ENCODE data around the gene LYRM4. TPM values are rescaled to one million over a fixed set of nuclear protein-coding genes. Genes with fewer than 3 reads are reported as not detected.

The LYRM4 gene
- total RNA-seq, 1 experiment from 2014 or later = 37.0 TPM

GRCh38 chr6:5277589-5277988, 16.8 kb upstream of the LYRM4 start:
- Histone ChIP-seq H3K9me2 (ENCODE audit: insufficient read depth) (no peaks in the 10 kb centered on the region), H4K20me1 (ENCODE audit: insufficient read depth) (0 out of 2 replicates have a peak, but pooled peaks cover 5% of the 10 kb centered on the region), H3K9me3 (ENCODE audit: insufficient read depth, low read depth) (no peaks in the 10 kb centered on the region), H3K4me3 (no peak overlapping the region), H3K27me3 (ENCODE audit: insufficient read depth, low read depth) (no peaks in the 10 kb centered on the region), H3K79me2 (ENCODE audit: low read depth) (no peaks in the 10 kb centered on the region), H3K27ac (no peak overlapping the region), H3K4me2 (no peak overlapping the region), H3K36me3 (ENCODE audit: low read depth) (no peaks in the 10 kb centered on the region), H3K4me1 (replicated peaks; ENCODE audit: insufficient read depth) (no peaks in the 10 kb centered on the region), H3F3A (ENCODE audit: insufficient read depth, low read depth) (no peaks in the 10 kb centered on the region), H2AFZ (no peak overlapping the region)
- intact Hi-C loops (cut with micrococcal nuclease; ENCODE audit: unreplicated experiment) = no loop called here
- no peak for DNase-seq
- ChIA-PET CTCF (no interaction called here), POLR2A (ENCODE audit: unreplicated experiment) (no interaction called here)
- no TSS peak for BruUV-seq (replicated peaks)
- TF ChIP-seq EZH2 (IDR thresholded peaks at IDR 0.05; ENCODE audit: low read depth) (no peak), CTCF (conservative IDR thresholded peaks at IDR 0.05) (no peak)

- CTCF ChIA-PET = interaction anchor here (0.7 kb wide), 1 partner anchor 10 kb away, joined by 3 read pairs; no protein-coding TSS in a partner anchor
- Histone ChIP-seq H3K79me2 (ENCODE audit: low read depth) (no peaks in the 10 kb centered on the region), H3K27me3 (ENCODE audit: insufficient read depth, low read depth) (no peaks in the 10 kb centered on the region), H3K4me1 (replicated peaks; ENCODE audit: insufficient read depth) (no peaks in the 10 kb centered on the region), H3K36me3 (ENCODE audit: low read depth) (no peaks in the 10 kb centered on the region), H3K4me3 (no peak overlapping the region), H2AFZ (no peak overlapping the region), H4K20me1 (ENCODE audit: insufficient read depth) (0 out of 2 replicates have a peak, but pooled peaks cover 5% of the 10 kb centered on the region), H3K27ac (no peak overlapping the region), H3K9me3 (ENCODE audit: insufficient read depth, low read depth) (no peaks in the 10 kb centered on the region), H3K4me2 (no peak overlapping the region), H3F3A (ENCODE audit: insufficient read depth, low read depth) (no peaks in the 10 kb centered on the region), H3K9me2 (ENCODE audit: insufficient read depth) (no peaks in the 10 kb centered on the region)
- POLR2A ChIA-PET (ENCODE audit: unreplicated experiment) = no interaction called here
- BruUV-seq (replicated peaks) = no TSS peak
- intact Hi-C loops (cut with micrococcal nuclease; ENCODE audit: unreplicated experiment) = no loop called here
- no peak for DNase-seq
- no peak for TF ChIP-seq CTCF (conservative IDR thresholded peaks at IDR 0.05)
- TF ChIP-seq EZH2 (IDR thresholded peaks at IDR 0.05; ENCODE audit: low read depth) = no peak
Measured at GRCh38 chr6:5276581-5276980, 15.8 kb upstream of the LYRM4 start.

- Histone ChIP-seq H3K79me2 (ENCODE audit: low read depth) (no peaks in the 10 kb centered on the region), H3K9me3 (ENCODE audit: insufficient read depth, low read depth) (no peaks in the 10 kb centered on the region), H3K36me3 (ENCODE audit: low read depth) (no peaks in the 10 kb centered on the region), H3K4me3 (no peak overlapping the region), H2AFZ (no peak overlapping the region), H3K27ac (no peak overlapping the region), H3K9me2 (ENCODE audit: insufficient read depth) (no peaks in the 10 kb centered on the region), H3K4me1 (replicated peaks; ENCODE audit: insufficient read depth) (no peaks in the 10 kb centered on the region), H4K20me1 (ENCODE audit: insufficient read depth) (0 out of 2 replicates have a peak, but pooled peaks cover 5% of the 10 kb centered on the region), H3K4me2 (no peak overlapping the region), H3F3A (ENCODE audit: insufficient read depth, low read depth) (no peaks in the 10 kb centered on the region), H3K27me3 (ENCODE audit: insufficient read depth, low read depth) (no peaks in the 10 kb centered on the region)
- no peak for DNase-seq
- no TSS peak for BruUV-seq (replicated peaks)
- POLR2A ChIA-PET (ENCODE audit: unreplicated experiment) = no interaction called here
- intact Hi-C loops (cut with micrococcal nuclease; ENCODE audit: unreplicated experiment) = no loop called here
- CTCF ChIA-PET = no interaction called here
- no peak for TF ChIP-seq EZH2 (IDR thresholded peaks at IDR 0.05; ENCODE audit: low read depth)
- TF ChIP-seq CTCF (conservative IDR thresholded peaks at IDR 0.05) = no peak
Measured at GRCh38 chr6:5275497-5275896, 14.7 kb upstream of the LYRM4 start.
